Activated T-cell treated with anti-CD3 and anti-CD28 coated beads, Interleukin-2, amount 50 U/mL, for 72 hours (primary cell): Measurements from ENCODE around the gene AKAP13. TPM values are rescaled to one million over a fixed set of nuclear protein-coding genes. Genes with fewer than 3 reads are reported as not detected.
A peak's percentile ranks its signal among the peaks of the same experiment; 100 is the strongest.
"Not testable (repeated sequence)": the region's sequence is repeated elsewhere in the genome, so short reads cannot be mapped to it uniquely, and the experiment has no call there.

Experiments used
- ATAC-seq, 2 donors: fragments of 150-1000 bp; cut with Tn5 transposase; replicated peaks in 1 of 2; 2 replicates each; pipeline ENCODE4 v1.10.0; 2021; ENCODE audit warnings: moderate library complexity in 2 of 2, mild to moderate bottlenecking in 1 of 2
- DNase-seq, 2 donors: peaks; one replicate each; pipeline ENCODE4 v3.0.0; 2021 to 2022; ENCODE audit warnings: mixed read lengths in 1 of 2
- H3K27ac Mint-ChIP-seq: one replicate; pipeline ENCODE4 v1.8.0; 2022; ENCODE audit warnings: mild to moderate bottlenecking, moderate library complexity, mixed read lengths
- H3K27me3 Mint-ChIP-seq: one replicate; pipeline ENCODE4 v1.8.0; 2022; ENCODE audit warnings: low read depth, mixed read lengths
- H3K36me3 Mint-ChIP-seq, 2 donors: one replicate each; pipeline ENCODE4 v1.8.0; 2022; ENCODE audit warnings: mixed read lengths in 2 of 2, mild to moderate bottlenecking in 1 of 2; ENCODE audit not compliant: insufficient read depth in 2 of 2
- H3K4me1 Mint-ChIP-seq: one replicate; pipeline ENCODE4 v1.8.0; 2022; ENCODE audit warnings: low read depth, mixed read lengths
- H3K4me3 Mint-ChIP-seq, 2 donors: one replicate each; pipeline ENCODE4 v1.8.0; 2022; ENCODE audit warnings: mild to moderate bottlenecking in 2 of 2, mixed read lengths in 2 of 2, moderate library complexity in 2 of 2
- H3K9me3 Mint-ChIP-seq, 2 donors: one replicate each; pipeline ENCODE4 v1.8.0; 2022; ENCODE audit warnings: mixed read lengths in 2 of 2
- total RNA-seq, 2 donors: library from RNA; stranded (reverse); gene quantifications; one replicate each; pipeline ENCODE4 v1.2.3, GENCODE V29; 2022

Gene AKAP13
- total RNA-seq, 2 donors from 2014 or later: 134 to 185 TPM

GRCh38 chr15:85475711-85476110, 95.3 kb downstream of the AKAP13 start:
- Mint-ChIP-seq H3K9me3 (no peaks in the 10 kb centered on the region), H3K4me3 (no peak overlapping the region), H3K4me1 (peaks cover 86% of the 10 kb centered on the region), H3K27me3 (no peaks in the 10 kb centered on the region), H3K36me3 (no peaks in the 10 kb centered on the region), H3K27ac (peak overlapping the region; percentile 17)
- DNase-seq (no peak), ATAC-seq (no peak)

GRCh38 chr15:85477061-85477460, 96.7 kb downstream of the AKAP13 start:
- no peaks in the 10 kb centered on the region for H3K9me3 Mint-ChIP-seq
- DNase-seq: no peak
- peaks cover 90% of the 10 kb centered on the region for H3K4me1 Mint-ChIP-seq
- peak overlapping the region; percentile 20 to 25 for H3K4me3 Mint-ChIP-seq
- H3K27ac Mint-ChIP-seq: peak overlapping the region; percentile 42
- no peaks in the 10 kb centered on the region for H3K36me3 Mint-ChIP-seq
- H3K27me3 Mint-ChIP-seq: no peaks in the 10 kb centered on the region
- no peak for ATAC-seq

GRCh38 chr15:85477730-85478129, 97.3 kb downstream of the AKAP13 start:
- H3K27me3 Mint-ChIP-seq: no peaks in the 10 kb centered on the region
- peak overlapping the region; percentile 4 for H3K27ac Mint-ChIP-seq
- ATAC-seq (peak; percentile 54 to 61), DNase-seq (no peak)
- H3K4me3 Mint-ChIP-seq: peak overlapping the region in 1 of 2 donors; percentile 4
- H3K36me3 Mint-ChIP-seq: no peaks in the 10 kb centered on the region
- H3K4me1 Mint-ChIP-seq: peaks cover 92% of the 10 kb centered on the region
- H3K9me3 Mint-ChIP-seq: no peaks in the 10 kb centered on the region

- Mint-ChIP-seq H3K4me1 (peaks cover 81% of the 10 kb centered on the region), H3K4me3 (no peak overlapping the region), H3K36me3 (no peaks in the 10 kb centered on the region), H3K9me3 (no peaks in the 10 kb centered on the region), H3K27ac (no peak overlapping the region), H3K27me3 (no peaks in the 10 kb centered on the region)
- ATAC-seq (no peak), DNase-seq (no peak)
Observed at GRCh38 chr15:85479071-85479647, 98.8 kb downstream of the AKAP13 start.

GRCh38 chr15:85480923-85481322, 100.5 kb downstream of the AKAP13 start:
- H3K27me3 Mint-ChIP-seq: no peaks in the 10 kb centered on the region
- H3K27ac Mint-ChIP-seq: no peak overlapping the region
- no peaks in the 10 kb centered on the region for H3K36me3 Mint-ChIP-seq
- peak overlapping the region in 1 of 2 donors; percentile 59 for H3K4me3 Mint-ChIP-seq
- H3K9me3 Mint-ChIP-seq: no peaks in the 10 kb centered on the region
- ATAC-seq (no peak), DNase-seq (no peak)
- peaks cover 67% of the 10 kb centered on the region for H3K4me1 Mint-ChIP-seq

GRCh38 chr15:85481543-85481942, 101.1 kb downstream of the AKAP13 start:
- not testable (repeated sequence) for DNase-seq, H3K9me3 Mint-ChIP-seq, H3K27me3 Mint-ChIP-seq, H3K36me3 Mint-ChIP-seq
- H3K4me1 Mint-ChIP-seq: peaks cover 67% of the 10 kb centered on the region
- H3K4me3 Mint-ChIP-seq: peak overlapping the region in 1 of 2 donors; percentile 51
- H3K27ac Mint-ChIP-seq: peak overlapping the region; percentile 96
- ATAC-seq: peak; percentile 28 to 48

- peak overlapping the region; percentile 96 for H3K27ac Mint-ChIP-seq
Observed at GRCh38 chr15:85482894-85483293, 102.5 kb downstream of the AKAP13 start.

GRCh38 chr15:85483955-85484354, 103.6 kb downstream of the AKAP13 start:
- not testable (repeated sequence) for DNase-seq, H3K27ac Mint-ChIP-seq, ATAC-seq

More at GRCh38 chr15:85482894-85483293, 102.5 kb downstream of the AKAP13 start:
- ATAC-seq (peak in 1 of 2 donors; percentile 17), DNase-seq (no peak)
- peaks cover 64% of the 10 kb centered on the region for H3K4me1 Mint-ChIP-seq
- H3K4me3 Mint-ChIP-seq: no peak overlapping the region
- peaks cover 0 to under 1% of the 10 kb centered on the region in 2 donors for H3K36me3 Mint-ChIP-seq
- no peaks in the 10 kb centered on the region for H3K9me3 Mint-ChIP-seq
- no peaks in the 10 kb centered on the region for H3K27me3 Mint-ChIP-seq

GRCh38 chr15:85484923-85485322, 104.5 kb downstream of the AKAP13 start:
- not testable (repeated sequence) for DNase-seq, H3K27me3 Mint-ChIP-seq, H3K36me3 Mint-ChIP-seq, H3K27ac Mint-ChIP-seq, ATAC-seq, H3K4me3 Mint-ChIP-seq, H3K9me3 Mint-ChIP-seq
- H3K4me1 Mint-ChIP-seq: peaks cover 67% of the 10 kb centered on the region

More at GRCh38 chr15:85483955-85484354, 103.6 kb downstream of the AKAP13 start:
- H3K9me3 Mint-ChIP-seq, H3K27me3 Mint-ChIP-seq, H3K36me3 Mint-ChIP-seq, H3K4me3 Mint-ChIP-seq: not testable (repeated sequence)
- peaks cover 67% of the 10 kb centered on the region for H3K4me1 Mint-ChIP-seq

GRCh38 chr15:85485956-85486567, 105.7 kb downstream of the AKAP13 start:
- Mint-ChIP-seq H3K27me3 (no peaks in the 10 kb centered on the region), H3K27ac (no peak overlapping the region), H3K4me3 (peak overlapping the region in 1 of 2 donors; percentile 29), H3K36me3 (peaks cover 0 to 1% of the 10 kb centered on the region in 2 donors), H3K9me3 (no peaks in the 10 kb centered on the region), H3K4me1 (peaks cover 72% of the 10 kb centered on the region)
- DNase-seq (peak; percentile 71 to 78), ATAC-seq (peak; percentile 84 to 85)

GRCh38 chr15:85487796-85488195, 107.4 kb downstream of the AKAP13 start:
- ATAC-seq, H3K36me3 Mint-ChIP-seq, H3K27me3 Mint-ChIP-seq, DNase-seq, H3K9me3 Mint-ChIP-seq: not testable (repeated sequence)
- Mint-ChIP-seq H3K27ac (peak overlapping the region; percentile 25), H3K4me3 (peak overlapping the region in 1 of 2 donors; percentile 74), H3K4me1 (peaks cover 55% of the 10 kb centered on the region)

GRCh38 chr15:85488997-85489396, 108.6 kb downstream of the AKAP13 start:
- ATAC-seq (peak; percentile 47 to 56), DNase-seq (no peak)
- no peaks in the 10 kb centered on the region for H3K9me3 Mint-ChIP-seq
- H3K27me3 Mint-ChIP-seq: no peaks in the 10 kb centered on the region
- peaks cover 61% of the 10 kb centered on the region for H3K4me1 Mint-ChIP-seq
- H3K27ac Mint-ChIP-seq: peak overlapping the region; percentile 51
- peak overlapping the region; percentile 16 to 74 for H3K4me3 Mint-ChIP-seq
- H3K36me3 Mint-ChIP-seq: peaks cover 0 to 1% of the 10 kb centered on the region in 2 donors

- peak overlapping the region; percentile 1 to 44 for H3K4me3 Mint-ChIP-seq
- peaks cover 0 to 1% of the 10 kb centered on the region in 2 donors for H3K36me3 Mint-ChIP-seq
- DNase-seq (no peak), ATAC-seq (peak; percentile 22 to 38)
- peaks cover 69% of the 10 kb centered on the region for H3K4me1 Mint-ChIP-seq
- H3K9me3 Mint-ChIP-seq: no peaks in the 10 kb centered on the region
- no peaks in the 10 kb centered on the region for H3K27me3 Mint-ChIP-seq
- H3K27ac Mint-ChIP-seq: peak overlapping the region; percentile 47
Observed at GRCh38 chr15:85489773-85490493, 109.5 kb downstream of the AKAP13 start.
